ENCODE results near the gene FITM1.

DNA sequence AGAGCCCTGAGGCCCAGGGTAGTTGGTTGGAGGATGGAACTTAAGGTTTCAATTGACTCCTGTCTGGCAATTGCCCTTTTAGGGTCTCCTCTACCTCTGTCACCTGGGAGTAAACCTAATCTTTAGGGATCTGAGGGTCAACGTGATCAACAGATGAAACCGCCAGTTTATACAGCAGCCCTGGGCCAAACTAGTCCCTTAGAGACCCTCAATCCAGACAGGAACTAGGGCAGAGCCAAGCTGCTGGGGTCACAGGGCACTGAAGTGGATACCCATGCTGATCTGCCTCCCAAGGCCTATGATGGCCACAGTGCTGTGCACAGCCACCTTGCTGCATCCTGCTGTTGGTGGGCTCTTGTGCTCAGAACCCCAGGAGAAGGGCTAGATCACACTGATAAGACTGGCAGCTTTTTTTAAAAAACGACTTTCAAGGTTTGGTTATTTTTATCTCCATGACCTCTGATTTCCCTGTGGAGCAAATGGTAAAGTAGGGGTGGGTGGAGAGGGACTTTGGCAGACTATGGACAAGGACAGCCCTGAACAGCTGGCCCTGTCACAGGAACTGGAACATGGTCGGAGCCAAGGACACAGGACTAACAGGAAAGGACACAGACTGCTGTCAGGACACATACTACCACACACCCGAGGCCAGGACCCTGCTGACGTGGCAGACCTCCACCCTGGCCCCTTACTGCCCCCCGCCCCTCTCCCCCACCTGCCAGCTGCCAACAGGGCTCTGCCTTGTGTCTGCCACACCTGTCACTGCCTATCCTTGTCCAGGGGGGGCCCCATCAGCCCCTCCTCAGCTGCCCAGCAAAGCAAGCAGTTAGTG is 474 bp downstream of the FITM1 start:
- no peak for TF ChIP-seq EZH2 (IDR thresholded peaks at IDR 0.05; ENCODE audit: borderline replicate concordance, low read length)
- TF ChIP-seq, protein P1, sequence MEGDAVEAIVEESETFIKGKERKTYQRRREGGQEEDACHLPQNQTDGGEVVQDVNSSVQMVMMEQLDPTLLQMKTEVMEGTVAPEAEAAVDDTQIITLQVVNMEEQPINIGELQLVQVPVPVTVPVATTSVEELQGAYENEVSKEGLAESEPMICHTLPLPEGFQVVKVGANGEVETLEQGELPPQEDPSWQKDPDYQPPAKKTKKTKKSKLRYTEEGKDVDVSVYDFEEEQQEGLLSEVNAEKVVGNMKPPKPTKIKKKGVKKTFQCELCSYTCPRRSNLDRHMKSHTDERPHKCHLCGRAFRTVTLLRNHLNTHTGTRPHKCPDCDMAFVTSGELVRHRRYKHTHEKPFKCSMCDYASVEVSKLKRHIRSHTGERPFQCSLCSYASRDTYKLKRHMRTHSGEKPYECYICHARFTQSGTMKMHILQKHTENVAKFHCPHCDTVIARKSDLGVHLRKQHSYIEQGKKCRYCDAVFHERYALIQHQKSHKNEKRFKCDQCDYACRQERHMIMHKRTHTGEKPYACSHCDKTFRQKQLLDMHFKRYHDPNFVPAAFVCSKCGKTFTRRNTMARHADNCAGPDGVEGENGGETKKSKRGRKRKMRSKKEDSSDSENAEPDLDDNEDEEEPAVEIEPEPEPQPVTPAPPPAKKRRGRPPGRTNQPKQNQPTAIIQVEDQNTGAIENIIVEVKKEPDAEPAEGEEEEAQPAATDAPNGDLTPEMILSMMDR (conservative IDR thresholded peaks at IDR 0.05 in 1 of 2, IDR thresholded peaks at IDR 0.05 in 1 of 2; ENCODE audit: extremely low read depth in 1 of 2, insufficient read depth in 1 of 2, low read depth in 1 of 2, low read length in 2 of 2), result no peak
